Measurements from ENCODE around the gene PRKAG1.

- TF ChIP-seq CTCF (conservative IDR thresholded peaks at IDR 0.05; ENCODE audit: low read depth, low read length) = no peak
- TF ChIP-seq EZH2 (IDR thresholded peaks at IDR 0.05; ENCODE audit: low read length, unreplicated experiment) = no peak
- no peak for TF ChIP-seq EZH2phosphoT487 (IDR thresholded peaks at IDR 0.05; ENCODE audit: borderline replicate concordance, low read length)
Measured at GRCh38 chr12:49051373-49051764, 32.8 kb upstream of the PRKAG1 start.
